Measurements from ENCODE around the gene C1QTNF5.

- TF ChIP-seq CTCF (IDR thresholded peaks at IDR 0.05) (no peak), POLR2A (IDR thresholded peaks at IDR 0.05) (no peak), EP300 (IDR thresholded peaks at IDR 0.05) (no peak)
Observed at GRCh38 chr11:119337581-119338317, 2.9 kb downstream of the C1QTNF5 start.
